Neural progenitor cell (in vitro differentiated cells): ENCODE measurements around the gene PROSER3.

Experiments
- EZH2 ChIP-seq: fragments of 200-600 bp; sonication (generic); IDR thresholded peaks from 2 replicates; pipeline ENCODE4 v1.6.1; 2017; ENCODE audit warnings: antibody characterized with exemption, mild to moderate bottlenecking, moderate library complexity
- TF ChIP-seq, protein P1 (sequence below): fragments of 200-600 bp; sonication (generic); IDR thresholded peaks from 2 replicates; pipeline ENCODE4 v1.5.1; 2017; ENCODE audit warnings: antibody characterized with exemption, mild to moderate bottlenecking

DNA sequence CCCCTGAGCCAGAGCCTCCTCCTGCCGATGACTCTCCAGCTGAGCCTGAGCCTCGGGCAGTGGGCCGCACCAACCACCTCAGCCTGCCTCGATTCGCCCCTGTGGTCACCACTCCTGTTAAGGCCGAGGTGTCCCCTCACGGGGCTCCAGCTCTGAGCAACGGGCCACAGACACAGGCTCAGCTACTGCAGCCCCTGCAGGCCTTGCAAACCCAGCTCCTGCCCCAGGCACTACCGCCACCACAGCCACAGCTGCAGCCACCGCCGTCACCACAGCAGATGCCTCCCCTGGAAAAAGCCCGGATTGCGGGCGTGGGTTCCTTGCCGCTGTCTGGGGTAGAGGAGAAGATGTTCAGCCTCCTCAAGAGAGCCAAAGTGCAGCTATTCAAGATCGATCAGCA is 36.6 kb upstream of the PROSER3 start:
- TF ChIP-seq, protein P1, sequence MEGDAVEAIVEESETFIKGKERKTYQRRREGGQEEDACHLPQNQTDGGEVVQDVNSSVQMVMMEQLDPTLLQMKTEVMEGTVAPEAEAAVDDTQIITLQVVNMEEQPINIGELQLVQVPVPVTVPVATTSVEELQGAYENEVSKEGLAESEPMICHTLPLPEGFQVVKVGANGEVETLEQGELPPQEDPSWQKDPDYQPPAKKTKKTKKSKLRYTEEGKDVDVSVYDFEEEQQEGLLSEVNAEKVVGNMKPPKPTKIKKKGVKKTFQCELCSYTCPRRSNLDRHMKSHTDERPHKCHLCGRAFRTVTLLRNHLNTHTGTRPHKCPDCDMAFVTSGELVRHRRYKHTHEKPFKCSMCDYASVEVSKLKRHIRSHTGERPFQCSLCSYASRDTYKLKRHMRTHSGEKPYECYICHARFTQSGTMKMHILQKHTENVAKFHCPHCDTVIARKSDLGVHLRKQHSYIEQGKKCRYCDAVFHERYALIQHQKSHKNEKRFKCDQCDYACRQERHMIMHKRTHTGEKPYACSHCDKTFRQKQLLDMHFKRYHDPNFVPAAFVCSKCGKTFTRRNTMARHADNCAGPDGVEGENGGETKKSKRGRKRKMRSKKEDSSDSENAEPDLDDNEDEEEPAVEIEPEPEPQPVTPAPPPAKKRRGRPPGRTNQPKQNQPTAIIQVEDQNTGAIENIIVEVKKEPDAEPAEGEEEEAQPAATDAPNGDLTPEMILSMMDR = no peak
- no peak for TF ChIP-seq EZH2
